SK-N-SH (cell line): ENCODE results near the gene SULF2.

Source experiments
- CHD2 ChIP-seq: fragments of 150-350 bp; IDR thresholded peaks from 2 replicates; pipeline ENCODE4 v1.6.1; 2018; ENCODE audit warnings: low read length; ENCODE audit not compliant: partially characterized antibody
- ELF1 ChIP-seq: IDR thresholded peaks from 2 replicates; pipeline ENCODE4 v1.4.0; 2012
- GABPA ChIP-seq: IDR thresholded peaks from 2 replicates; pipeline ENCODE4 v1.4.0; 2012; ENCODE audit warnings: low read depth, mild to moderate bottlenecking
- POLR2AphosphoS5 ChIP-seq: IDR thresholded peaks from 2 replicates; pipeline ENCODE4 v1.6.1; 2012; ENCODE audit warnings: low read depth, low read length
- SMC3 ChIP-seq: IDR thresholded peaks from 2 replicates; pipeline ENCODE4 v1.6.1; 2012; ENCODE audit warnings: low read depth, low read length, improper control_type of control experiment
- TF ChIP-seq, protein P1 (sequence below): fragments of 200-600 bp; sonication (generic); IDR thresholded peaks from 2 replicates; pipeline ENCODE4 v1.6.1; 2017; ENCODE audit warnings: antibody characterized with exemption, mild to moderate bottlenecking, moderate library complexity

GRCh38 chr20:47815866-47816265 lies 30.6 kb upstream of the SULF2 start:
- TF ChIP-seq SMC3 (no peak), CHD2 (no peak), GABPA (no peak), ELF1 (no peak), POLR2AphosphoS5 (no peak)
- TF ChIP-seq, protein P1, sequence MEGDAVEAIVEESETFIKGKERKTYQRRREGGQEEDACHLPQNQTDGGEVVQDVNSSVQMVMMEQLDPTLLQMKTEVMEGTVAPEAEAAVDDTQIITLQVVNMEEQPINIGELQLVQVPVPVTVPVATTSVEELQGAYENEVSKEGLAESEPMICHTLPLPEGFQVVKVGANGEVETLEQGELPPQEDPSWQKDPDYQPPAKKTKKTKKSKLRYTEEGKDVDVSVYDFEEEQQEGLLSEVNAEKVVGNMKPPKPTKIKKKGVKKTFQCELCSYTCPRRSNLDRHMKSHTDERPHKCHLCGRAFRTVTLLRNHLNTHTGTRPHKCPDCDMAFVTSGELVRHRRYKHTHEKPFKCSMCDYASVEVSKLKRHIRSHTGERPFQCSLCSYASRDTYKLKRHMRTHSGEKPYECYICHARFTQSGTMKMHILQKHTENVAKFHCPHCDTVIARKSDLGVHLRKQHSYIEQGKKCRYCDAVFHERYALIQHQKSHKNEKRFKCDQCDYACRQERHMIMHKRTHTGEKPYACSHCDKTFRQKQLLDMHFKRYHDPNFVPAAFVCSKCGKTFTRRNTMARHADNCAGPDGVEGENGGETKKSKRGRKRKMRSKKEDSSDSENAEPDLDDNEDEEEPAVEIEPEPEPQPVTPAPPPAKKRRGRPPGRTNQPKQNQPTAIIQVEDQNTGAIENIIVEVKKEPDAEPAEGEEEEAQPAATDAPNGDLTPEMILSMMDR = no peak
